ENCODE measurements around the gene MRPL20. TPM values are rescaled to one million over a fixed set of nuclear protein-coding genes. Genes with fewer than 3 reads are reported as not detected.

The MRPL20 gene
- total and polyA plus RNA-seq, 9 of the 15 experiments (the other 6 are each of a cell fraction or from before 2014, with no cell fraction given) = 180 to 671 (median 229) TPM

DNA sequence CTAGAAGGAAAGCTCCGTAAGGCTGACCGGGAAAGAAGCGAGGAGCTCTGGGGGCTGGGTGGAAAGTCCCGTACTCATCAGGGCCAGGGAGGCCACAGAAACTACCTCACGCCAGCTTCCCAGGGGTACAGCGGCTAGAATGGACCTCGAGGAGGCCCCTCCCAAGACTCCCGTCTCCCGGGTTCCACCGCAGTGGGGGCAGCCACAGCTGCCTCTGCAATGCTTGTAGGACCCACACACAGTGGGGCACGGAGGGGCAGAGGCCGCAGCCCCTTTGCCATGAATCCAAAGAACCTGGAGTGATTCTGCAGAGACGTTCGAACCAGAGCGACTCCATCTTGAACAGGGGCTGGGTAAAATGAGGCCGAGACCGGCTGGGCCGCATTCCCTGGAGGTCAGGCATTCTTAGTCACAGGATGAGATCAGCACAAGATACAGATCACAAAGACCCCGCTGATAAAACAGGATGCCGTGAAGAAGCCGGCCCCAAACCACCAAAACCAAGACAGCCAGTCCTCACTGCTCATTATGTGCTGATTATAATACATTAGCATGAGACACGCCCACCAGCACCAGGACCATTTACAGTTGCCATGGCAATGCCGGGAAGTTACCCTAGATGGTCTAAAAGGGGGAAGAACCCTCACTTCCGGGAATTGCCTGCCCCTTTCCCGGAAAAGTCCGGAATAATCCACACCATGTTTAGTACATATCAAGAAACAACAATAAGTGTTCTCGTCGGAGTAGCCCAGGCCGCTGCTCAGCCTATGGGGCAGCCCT lies 15.6 kb upstream of the MRPL20 start (continued):
- no peak for TF ChIP-seq ZNF609 (CRISPR knock-in tag; IDR thresholded peaks at IDR 0.05; ENCODE audit: borderline replicate concordance)
- no peak for TF ChIP-seq DPF2 (IDR thresholded peaks at IDR 0.05)
- no peak for TF ChIP-seq ZNF75A (CRISPR knock-in tag; IDR thresholded peaks at IDR 0.05)
- no peak for TF ChIP-seq TAF15 (IDR thresholded peaks at IDR 0.05; ENCODE audit: low read depth, low read length)
- TF ChIP-seq CCAR2 (IDR thresholded peaks at IDR 0.05; ENCODE audit: low read depth, low read length) = no peak
- TF ChIP-seq MYBL2 (IDR thresholded peaks at IDR 0.05; ENCODE audit: low read depth) = no peak
- TF ChIP-seq MYBL2 (CRISPR knock-in tag; IDR thresholded peaks at IDR 0.05; ENCODE audit: borderline replicate concordance) = no peak
- TF ChIP-seq, protein P1, sequence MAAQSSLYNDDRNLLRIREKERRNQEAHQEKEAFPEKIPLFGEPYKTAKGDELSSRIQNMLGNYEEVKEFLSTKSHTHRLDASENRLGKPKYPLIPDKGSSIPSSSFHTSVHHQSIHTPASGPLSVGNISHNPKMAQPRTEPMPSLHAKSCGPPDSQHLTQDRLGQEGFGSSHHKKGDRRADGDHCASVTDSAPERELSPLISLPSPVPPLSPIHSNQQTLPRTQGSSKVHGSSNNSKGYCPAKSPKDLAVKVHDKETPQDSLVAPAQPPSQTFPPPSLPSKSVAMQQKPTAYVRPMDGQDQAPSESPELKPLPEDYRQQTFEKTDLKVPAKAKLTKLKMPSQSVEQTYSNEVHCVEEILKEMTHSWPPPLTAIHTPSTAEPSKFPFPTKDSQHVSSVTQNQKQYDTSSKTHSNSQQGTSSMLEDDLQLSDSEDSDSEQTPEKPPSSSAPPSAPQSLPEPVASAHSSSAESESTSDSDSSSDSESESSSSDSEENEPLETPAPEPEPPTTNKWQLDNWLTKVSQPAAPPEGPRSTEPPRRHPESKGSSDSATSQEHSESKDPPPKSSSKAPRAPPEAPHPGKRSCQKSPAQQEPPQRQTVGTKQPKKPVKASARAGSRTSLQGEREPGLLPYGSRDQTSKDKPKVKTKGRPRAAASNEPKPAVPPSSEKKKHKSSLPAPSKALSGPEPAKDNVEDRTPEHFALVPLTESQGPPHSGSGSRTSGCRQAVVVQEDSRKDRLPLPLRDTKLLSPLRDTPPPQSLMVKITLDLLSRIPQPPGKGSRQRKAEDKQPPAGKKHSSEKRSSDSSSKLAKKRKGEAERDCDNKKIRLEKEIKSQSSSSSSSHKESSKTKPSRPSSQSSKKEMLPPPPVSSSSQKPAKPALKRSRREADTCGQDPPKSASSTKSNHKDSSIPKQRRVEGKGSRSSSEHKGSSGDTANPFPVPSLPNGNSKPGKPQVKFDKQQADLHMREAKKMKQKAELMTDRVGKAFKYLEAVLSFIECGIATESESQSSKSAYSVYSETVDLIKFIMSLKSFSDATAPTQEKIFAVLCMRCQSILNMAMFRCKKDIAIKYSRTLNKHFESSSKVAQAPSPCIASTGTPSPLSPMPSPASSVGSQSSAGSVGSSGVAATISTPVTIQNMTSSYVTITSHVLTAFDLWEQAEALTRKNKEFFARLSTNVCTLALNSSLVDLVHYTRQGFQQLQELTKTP (IDR thresholded peaks at IDR 0.05; ENCODE audit: low read depth in 1 of 2, partially characterized antibody in 2 of 2) = no peak
- TF ChIP-seq HCFC1 (IDR thresholded peaks at IDR 0.05; ENCODE audit: low read depth, low read length) = no peak
- no peak for TF ChIP-seq RBM25 (IDR thresholded peaks at IDR 0.05; ENCODE audit: low read depth, low read length, severe bottlenecking)
- no peak for TF ChIP-seq E4F1 (CRISPR knock-in tag; IDR thresholded peaks at IDR 0.05; ENCODE audit: borderline replicate concordance)
- TF ChIP-seq SRF (CRISPR knock-in tag; IDR thresholded peaks at IDR 0.05) = peak in 1 of 2 experiments; percentile 89; a peak in 2 of 4 replicates
- peak; percentile 96 for TF ChIP-seq RFX1 (IDR thresholded peaks at IDR 0.05)
- no peak for TF ChIP-seq ZNF586 (CRISPR knock-in tag; conservative IDR thresholded peaks at IDR 0.05)
- TF ChIP-seq ETV5 (CRISPR knock-in tag; IDR thresholded peaks at IDR 0.05; ENCODE audit: low read depth) = no peak
- peak; percentile 68 for TF ChIP-seq TAF7 (tag; IDR thresholded peaks at IDR 0.05)
